NCI-H82 (cell line): ENCODE results near the gene ATF7.
A peak's percentile ranks its signal among the peaks of the same experiment; 100 is the strongest.

ENCODE experiments used
- DNase-seq: peaks from one replicate; lab custom pipeline; 2025; lab: John Stamatoyannopoulos, UW

The ATF7 gene

DNA sequence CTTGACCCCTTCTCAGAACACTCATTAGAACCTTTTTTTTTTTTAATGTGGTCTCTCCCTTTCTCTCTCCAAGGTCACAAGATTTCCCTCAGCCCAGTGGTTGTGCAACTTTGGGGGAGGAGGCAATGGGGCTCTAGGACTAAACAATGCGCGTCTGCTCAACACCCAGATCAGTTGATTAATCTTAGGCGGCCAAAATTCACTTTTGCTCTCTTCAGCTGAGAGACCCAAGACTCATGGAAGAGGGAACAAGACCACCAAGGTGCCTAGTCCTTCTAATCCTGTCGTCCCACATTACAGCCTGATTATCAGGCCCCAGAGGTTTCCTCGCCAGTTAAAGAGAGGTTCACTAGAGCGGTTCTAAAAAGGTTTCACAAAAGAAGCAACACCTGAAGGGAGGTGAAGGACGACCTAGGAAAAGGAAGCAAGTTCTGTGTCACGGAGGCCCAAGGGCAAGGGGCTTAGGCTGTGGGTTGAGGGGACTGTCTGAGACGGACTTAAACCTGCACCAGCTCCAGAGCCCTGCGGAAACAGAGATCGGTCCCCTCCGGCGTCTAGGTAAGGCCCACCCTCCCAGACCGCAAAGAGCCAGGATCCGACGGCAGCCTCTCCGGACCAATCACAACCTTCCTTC, 125.9 kb downstream of the ATF7 start:
- no peak for DNase-seq

DNA sequence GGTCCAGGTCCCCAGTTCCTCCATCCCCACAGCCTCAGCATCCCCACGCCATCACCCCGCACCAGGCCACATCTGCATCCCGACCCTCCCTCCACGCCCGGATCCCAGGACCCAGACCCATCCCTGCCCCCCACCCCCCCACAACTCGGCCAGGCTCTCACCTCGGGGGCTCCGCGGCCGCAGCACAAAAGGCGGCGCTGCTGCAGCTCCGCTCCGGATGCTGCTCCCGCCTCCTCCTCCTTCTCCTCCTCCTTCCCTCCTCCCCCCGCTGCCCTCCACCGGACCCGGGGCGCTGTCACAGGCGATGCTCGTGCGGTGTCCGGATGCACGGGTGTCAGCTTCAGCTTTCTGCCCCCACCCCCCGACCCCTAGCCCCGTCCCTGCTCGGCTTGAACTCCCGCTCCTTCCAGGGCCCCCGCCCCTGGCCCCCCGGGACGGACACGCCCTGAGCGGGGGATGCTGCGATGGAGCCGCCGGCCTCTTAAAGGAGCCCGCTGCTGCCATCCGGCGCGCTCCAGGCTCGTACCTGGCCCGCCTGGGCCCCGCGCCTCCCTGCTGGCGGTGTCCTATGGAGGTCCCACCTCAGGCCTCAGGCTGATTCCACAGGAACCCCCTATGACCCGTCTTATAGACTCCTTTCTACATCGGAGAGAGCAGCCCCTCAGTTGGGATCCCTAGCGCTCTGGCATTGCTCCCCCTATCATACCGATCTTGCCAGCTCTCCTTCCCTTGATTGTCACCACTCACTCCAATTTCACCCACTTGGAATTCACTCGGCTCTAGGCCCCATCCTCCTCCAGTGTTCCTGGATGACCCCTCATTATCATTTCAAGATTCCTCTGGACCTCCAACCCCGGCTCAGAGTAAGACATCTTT, 126.7 kb downstream of the ATF7 start, which contains the start of gene MAP3K12:
Gene MAP3K12, minus strand, starts transcription at position 193 of the 876 bp plus-strand sequence. CDS start 12,067 bp downstream, outside the sequence.
- DNase-seq = peak; percentile 71

DNA sequence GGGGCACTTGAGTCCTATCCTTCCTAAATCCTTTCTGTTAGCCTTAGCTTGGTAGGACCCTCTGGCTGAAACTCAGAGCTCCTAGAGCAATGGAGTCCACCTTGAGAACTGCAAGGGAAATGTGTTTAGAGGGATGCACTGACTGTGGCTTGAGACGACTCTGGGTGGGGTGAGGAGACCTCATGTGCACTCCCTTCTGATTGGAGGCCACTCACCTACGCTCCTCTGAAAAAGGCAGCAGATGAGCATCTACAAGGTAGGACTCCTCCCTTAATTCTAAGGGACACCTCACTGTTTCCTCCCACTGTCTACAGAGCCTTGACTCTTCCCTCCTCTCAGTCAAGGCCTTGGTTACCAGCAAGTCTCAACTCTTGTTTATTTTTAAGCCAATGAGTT, 127.9 kb downstream of the ATF7 start:
- DNase-seq = no peak

DNA sequence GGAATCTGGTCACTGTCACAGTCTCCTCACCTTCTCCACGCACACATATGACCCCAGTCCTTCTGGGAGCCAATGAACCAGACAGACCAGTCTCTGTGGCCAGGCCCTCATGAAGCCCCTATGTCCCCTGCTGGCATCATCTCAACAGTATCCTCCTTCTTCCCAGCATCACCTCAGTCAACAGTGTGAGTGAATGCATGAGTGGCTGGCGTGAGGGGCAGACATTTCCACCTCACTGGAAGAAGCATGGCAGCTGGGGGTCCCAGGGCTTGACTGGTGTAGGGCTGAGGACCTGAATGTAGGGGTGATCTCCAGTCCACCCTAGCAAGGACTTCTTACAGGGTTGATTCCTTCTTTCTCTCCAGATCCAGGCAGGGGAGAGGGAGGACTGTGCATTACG, 128.7 kb downstream of the ATF7 start:
- no peak for DNase-seq

DNA sequence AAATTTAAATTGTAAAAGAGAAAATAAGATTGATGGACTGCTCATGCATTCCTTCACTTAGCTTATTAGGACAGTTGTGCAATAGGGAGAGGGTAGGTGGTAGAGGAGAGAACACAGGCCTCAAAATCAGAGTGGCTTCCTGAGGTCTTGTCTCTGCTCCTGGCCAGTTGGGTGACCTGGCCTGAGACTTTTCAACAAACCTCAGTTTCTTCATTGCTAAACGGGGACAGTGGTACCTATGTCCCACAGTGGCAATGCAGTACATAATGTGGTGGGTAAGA, 129.5 kb downstream of the ATF7 start:
- DNase-seq = no peak

DNA sequence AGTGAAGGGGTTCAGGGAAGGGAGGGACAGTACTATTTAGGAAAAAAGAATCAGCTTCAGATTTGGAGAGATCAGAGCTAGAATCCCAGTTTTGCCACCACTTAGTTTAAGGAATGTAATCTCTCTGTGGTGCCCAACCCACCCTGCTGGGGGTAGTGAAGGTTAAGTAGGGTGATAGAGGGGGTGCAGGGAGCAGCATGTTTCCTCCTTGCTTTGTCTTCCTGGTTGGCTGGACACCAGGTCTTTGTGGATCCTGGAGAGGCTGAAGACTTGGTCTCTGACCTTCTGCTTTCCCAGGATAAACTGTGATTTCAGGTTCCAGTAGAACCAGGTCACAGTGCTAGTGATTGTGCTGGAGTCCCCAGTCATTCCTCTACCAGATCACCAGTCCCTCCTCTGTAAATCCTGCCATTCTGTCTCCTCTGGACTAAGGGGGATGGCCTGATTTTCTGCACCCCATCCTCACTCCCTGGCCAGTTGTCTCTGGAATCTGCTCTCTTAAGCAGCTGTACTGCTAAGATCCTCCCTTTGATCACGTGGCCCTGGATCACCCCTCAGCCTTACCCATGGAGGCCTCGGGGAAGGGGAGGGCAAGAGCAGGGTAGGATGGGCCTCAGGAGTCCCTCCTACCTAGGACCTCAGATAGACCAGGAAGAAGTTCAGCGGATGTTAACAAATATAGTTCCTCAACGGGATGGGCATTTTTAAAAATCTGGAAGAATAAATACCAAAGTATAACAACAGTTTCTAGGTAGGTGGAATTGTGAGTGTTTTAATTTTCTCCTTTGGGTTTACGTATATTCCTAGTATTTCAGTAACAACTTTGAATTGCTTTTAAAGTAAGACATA, 130.1 kb downstream of the ATF7 start:
- peak; percentile 84 for DNase-seq

DNA sequence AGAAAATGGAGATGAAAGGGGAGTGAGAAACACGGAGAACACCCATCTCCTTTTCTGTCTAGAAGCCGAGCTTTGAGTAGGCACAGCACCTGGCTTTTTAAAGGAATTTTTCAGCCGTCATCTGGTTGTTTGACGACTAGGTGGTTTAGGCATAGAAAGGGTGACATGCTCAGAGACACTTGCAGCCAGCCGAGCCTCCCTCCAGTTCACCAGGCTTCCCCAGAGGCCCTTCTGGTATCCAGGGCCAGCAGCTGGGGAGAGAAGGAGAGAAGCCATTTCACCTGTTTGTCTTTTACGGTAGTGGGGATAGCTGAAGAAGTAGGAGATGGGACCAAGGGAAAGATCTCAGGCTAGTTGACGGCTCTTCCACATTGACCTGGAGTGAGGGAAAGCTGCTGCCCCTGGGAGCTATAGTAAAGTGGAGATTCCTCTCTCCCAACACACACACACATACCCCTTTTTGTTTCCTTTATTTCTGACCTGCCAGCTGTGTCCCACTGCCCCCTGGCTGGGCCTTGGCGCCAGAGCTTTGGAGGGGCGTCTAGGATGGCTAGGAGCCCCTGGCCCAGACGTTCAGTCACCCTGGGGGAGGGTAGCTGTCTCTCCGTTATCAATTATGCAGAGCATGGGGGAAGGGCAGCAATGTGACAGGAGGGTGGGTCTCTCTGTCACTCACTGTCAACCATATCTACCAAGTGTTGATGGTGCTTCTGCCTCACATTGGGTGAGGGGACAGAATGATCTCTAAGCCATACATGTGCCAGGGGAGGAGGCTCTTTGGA, 132.4 kb downstream of the ATF7 start:
- DNase-seq = peak; percentile 44

DNA sequence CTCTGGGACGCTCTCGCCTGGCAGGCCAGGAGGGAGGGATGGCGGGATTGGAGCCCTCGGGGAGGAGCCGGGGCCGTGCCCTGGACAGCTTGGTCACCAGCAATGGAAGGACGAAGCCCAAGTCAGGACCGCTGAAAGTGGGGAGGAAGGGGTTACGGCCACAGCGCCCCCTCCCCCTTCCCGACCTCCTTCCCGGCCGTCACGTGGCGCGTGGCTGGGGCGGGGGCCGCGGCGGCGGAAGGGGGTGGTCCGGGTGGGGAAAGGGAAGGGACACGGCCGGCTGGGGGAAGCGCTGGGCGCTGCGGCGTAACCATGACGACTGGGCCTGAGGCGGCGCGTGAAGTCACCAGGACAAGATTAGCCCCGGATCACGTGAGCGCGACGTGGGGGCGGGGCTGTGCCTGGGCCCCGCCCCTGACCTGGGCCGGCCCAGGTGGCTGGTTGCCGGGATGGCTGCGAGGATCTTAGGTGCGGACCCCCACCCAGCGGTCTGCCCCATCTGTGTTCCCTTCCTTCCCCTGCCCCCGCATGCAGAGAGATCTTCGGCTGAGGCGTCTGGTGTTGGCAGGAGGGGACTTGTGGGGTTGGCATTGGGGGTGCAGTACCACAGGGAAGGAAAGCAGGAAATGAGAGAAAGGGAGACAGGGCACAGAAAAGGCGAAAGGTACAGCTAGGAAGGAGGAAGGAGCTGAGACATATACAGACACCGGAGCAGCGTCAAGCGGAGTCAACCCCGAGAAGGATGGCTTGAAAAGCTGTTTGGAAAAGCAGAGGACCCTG, 133.2 kb downstream of the ATF7 start:
- peak; percentile 96 for DNase-seq

DNA sequence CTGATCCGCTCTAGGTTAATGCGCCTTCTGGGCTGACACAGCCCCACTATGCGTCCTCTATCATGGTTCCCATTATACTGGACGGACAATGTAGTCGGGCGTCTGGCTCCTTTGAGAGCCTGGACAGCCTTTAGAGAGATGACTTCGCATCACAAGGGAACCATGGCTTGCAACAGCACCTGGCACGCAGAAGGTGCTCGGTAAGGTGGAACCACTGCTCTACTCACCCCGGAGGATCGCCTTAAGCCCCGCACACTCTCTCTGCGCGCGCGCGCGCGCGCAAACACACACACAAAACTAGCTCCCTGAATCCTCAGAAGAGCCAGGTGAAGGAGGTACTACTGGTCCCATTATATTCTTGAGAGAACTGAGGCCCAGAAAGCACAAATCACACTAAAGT, 134.0 kb downstream of the ATF7 start:
- DNase-seq = peak; percentile 79

DNA sequence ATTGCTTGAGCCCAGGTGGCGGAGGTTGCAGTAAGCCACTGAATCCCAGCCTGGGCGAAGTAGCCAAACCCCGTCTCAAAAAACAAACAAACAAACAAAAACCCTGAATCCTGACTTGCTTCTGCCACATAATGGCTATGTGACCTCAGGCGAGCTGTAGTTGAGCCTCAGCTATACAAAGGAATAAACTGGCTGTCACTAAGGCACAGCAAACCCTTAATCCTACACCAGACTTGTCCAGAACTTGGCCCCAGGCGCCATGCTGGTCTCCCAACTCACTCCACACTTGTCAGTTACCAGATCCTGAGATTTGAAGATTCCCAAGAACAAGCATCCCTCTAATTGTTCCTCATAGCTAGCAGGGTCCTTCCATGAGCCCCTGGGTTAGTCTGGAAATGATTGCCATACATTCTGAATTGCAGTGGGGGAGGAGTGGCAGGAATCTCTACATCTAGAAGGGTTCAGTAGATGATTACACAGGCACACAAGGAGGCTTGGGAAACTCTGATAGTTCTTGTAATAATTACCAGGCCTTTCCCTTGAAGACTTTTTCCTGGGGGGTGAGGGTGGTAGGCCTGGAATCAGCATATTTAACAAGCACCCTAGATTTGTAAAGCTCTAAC, 136.8 kb downstream of the ATF7 start:
- no peak for DNase-seq

DNA sequence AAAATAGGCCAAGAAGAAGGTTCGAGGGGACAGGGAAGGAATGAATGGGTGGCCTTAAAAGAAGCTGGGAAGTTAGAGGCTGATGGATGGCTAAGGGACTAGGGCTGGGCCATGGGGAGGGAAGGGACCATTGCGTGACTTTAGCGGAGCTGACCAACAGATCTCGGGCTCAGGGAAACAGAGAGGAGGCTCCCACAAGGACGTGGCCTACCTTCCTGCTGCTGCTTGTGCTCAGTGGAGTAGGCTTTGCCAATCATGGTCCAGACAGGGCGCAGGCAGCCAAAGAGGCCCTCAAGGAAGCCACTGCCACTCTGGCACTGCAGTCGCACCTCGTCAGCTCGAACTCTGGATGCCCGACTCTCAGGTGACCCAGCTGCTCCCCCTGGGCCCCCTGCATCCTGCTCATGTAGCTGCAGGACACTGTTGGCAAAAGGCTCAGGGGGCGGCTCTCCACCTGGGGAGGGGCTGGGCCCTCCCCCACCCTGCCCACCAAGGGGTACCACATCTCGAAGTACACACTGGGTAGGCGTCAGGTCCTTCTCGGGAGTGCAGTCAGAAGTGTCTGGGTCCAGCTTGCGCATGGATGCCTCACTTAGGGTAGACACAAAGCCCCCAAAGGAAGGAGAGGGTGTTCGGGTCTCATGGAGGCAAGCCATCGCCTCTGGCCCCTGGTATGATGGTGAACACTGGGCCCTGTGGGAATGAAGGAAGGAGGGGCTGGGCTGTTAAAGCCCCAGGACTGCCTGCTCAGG, 139.3 kb downstream of the ATF7 start:
- no peak for DNase-seq

DNA sequence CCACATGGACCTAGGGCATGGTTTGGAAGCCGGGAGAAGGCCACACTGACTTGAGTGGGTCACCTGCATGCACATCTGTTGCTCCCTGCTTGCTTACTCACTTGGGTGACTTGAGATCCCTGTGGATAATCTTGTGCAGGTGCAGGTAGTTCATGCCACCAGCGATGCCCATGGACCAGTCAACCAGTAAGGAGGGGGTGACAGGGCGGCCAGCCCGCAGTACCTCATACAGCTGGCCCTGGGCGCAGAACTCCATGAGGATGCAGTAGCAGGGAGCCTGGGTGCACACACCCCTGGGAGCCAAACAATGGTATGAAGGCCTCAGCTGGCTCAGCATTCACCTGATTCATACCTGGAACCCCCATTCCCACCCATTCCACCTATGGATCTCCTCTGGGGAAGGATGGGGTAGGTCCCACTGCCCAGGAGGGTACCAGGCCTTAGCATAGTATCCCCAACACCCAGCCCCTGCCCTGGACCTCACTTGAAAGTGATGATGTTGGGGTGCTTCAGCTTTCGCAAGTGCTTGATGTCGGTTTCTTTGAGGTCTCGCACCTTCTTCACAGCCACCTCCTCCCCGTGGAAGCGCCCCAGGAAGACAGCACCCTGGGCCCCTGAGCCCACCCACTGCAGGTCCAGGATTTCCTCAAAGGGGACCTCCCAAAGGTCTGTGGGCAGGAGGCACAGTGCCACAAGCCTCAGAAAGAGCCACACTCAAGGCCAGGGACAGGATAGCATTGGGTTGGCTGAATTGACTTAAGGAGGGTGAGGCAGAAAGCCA, 140.0 kb downstream of the ATF7 start:
- no peak for DNase-seq

DNA sequence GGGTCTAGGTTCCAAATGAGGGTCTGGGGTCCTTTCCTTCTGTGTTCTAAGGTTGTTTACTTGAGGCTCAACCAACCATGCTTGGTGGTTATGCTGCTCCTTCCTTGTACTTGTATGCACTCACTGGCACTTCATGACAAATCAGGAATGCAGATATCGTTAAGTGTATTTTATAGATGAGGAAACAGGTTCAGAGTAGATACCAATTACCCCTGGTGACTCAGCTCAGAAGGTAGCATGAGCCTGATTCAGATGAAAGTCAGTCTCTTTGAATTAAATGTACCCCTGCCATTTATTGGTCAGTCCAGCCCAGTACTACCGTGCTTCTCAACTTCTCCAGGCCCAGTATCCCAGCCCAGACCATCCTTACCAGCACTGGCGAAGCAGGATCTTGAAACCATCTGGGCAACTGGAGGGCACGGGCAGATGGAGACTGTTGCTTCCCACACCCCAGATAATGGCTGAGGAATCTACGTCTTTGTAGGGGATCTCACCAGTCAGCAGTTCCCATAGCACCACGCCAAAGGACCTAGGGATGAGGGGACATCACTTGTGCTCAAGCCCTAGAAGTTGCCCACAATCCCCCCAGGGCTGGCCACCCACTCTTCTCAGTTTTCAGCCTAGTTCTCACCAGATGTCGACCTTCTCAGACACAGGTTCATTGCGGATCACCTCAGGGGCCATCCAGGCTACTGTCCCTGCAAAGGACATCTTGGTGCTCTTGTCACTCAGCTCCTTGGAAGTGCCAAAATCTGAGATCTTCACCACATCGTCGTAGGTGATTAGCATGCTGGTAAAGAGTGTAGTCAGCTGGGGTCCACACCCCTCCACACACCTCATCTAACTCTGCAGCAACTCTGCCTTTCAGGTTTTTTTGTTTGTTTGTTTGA, 141.3 kb downstream of the ATF7 start:
- DNase-seq = no peak

DNA sequence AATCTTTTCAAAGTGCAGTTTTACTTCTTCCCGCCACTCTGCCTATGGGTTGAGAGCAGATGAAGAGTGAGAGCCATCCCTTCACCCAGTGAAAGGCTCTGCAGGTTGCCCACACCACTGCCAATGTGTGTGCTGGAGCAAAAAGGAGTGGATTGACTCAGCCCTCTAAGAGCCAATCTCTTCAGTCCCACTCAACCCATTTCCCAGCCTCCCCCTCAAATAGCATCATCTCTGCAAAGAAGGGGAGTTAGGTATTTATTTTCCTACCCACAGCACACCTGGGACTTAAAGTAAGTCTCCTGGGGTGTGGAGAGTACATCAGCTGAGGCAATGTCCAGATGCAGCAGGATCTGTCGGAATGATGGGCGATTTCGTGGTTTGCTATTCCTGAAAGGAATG, 142.2 kb downstream of the ATF7 start:
- DNase-seq = no peak

DNA sequence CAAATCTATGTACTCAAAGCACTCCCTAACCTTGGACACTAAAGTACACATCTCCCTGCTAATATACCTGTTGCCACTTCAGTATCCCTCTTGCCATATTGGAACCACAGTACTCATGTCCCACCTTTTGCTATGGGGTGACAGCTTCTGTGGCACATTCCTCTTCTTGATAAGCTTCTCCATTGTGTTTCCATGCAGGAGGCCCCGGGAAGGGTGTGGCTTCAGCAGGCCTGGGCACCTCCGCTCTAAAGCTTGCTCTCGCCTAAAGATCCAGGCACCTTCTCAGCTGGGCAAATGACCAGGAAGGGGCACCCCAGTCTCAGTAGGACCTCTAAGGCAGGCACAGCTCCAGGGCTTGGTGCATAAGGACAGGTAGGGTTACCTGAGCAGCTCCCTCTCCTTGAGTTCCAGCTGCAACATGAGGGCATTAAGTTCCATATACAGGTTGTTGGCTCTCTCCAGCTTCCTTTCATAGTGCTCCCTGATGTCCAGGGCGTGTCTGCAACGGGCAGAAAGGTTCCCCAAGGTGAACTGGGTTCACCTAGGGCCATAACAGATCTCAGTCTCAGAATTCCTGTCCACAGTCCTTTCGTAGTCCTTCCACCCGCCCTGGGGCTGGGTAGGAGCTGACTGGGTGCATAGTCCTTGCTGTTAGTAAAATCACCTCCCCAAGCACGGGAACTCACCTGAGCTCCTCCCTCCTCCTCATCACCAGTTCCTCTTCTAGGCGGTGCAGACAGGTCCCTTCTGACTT, 142.8 kb downstream of the ATF7 start:
- peak; percentile 43 for DNase-seq

DNA sequence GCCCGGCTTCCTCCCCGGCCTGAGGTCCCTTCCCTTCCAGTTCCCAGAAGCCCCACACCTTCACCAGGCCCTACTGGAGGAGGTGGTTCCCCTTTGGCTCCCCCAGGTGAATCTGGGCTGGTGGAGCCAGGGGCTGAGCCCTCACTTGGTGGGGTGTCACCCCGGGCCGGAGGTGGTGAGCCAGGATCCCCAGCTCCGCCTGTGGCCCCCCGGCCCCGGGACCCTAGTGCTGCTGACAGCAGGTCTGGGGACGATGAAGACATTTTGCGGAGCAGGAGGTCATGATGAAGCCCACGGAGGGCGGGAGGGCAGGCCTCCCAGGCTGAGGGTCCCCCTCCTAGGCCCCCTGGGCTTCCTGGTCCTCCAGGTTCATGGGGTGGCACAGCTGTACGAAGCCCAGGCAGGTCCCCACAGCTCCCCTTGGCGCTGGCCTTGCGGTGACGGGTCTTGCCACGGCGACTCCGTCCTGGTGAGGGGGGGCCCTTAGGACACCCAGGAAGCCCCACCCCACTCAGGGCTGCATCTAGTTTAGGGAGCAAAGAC, 143.5 kb downstream of the ATF7 start:
- no peak for DNase-seq

DNA sequence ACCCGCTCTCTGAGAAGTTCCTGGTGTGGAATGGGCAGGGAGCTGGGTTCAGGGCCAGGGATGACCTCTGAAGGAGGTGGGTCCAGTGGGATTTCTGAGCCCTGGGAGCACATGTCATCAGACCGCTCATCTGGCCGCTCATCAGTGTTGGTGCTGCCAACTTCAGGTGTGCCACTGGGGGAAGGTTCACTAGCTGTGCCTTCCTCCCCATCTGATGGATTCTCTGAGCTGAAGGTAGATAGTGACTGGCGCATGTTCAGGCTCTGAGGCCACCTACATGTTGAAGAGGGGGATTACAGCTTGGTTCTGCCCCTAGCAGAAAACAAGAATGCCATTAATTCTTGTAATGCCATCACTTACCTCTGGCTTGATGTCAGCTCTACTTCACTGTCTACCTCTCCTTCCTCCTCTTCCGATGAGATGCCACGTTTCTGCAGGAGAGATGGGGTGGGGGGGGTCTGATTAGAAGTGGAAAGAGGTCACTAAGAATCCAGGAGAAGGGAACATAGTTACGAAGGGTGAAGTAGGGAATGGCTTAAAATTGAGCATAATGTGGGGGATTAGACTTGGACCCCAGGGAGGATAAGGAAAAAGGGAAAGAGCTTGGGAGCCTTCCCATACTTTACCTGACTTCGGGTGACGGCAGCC, 144.1 kb downstream of the ATF7 start:
- peak; percentile 46 for DNase-seq
